Neural cell (in vitro differentiated cells): ENCODE results near the gene HSD3B7. TPM values are rescaled to one million over a fixed set of nuclear protein-coding genes. Genes with fewer than 3 reads are reported as not detected.

Source experiments
- H2AFZ ChIP-seq: fragments of 200-600, 300-800 bp; sonication (generic), shearing (Covaris generic); 2 replicates; pipeline ENCODE4 v1.6.0; 2014; ENCODE audit warnings: low read depth, mild to moderate bottlenecking, antibody characterized with exemption, low read length, moderate library complexity
- H3F3A ChIP-seq: fragments of 200-600 bp; shearing (Covaris generic); 2 replicates; pipeline ENCODE4 v1.6.1; 2016; ENCODE audit warnings: mild to moderate bottlenecking, moderate library complexity, mixed read lengths, antibody characterized with exemption, low read length; ENCODE audit not compliant: insufficient read depth, poor library complexity, severe bottlenecking
- H3K27ac ChIP-seq: fragments of 200-600, 300-800 bp; sonication (generic), shearing (Covaris generic); 2 replicates; pipeline ENCODE4 v1.5.1; 2014; ENCODE audit warnings: mild to moderate bottlenecking, low read length, moderate library complexity
- H3K27me3 ChIP-seq: fragments of 300-800, 200-600 bp; sonication (generic), shearing (Covaris generic); 2 replicates; pipeline ENCODE4 v1.6.0; 2014; ENCODE audit warnings: mild to moderate bottlenecking, low read depth, low read length, moderate library complexity; ENCODE audit not compliant: insufficient read depth
- H3K36me3 ChIP-seq: fragments of 300-800, 200-600 bp; sonication (generic), shearing (Covaris generic); 2 replicates; pipeline ENCODE4 v1.5.1; 2014; ENCODE audit warnings: mild to moderate bottlenecking, antibody characterized with exemption, low read length, moderate library complexity; ENCODE audit not compliant: insufficient read depth
- H3K4me2 ChIP-seq: fragments of 300-800, 200-600 bp; sonication (generic), shearing (Covaris generic); 2 replicates; pipeline ENCODE4 v1.6.0; 2014; ENCODE audit warnings: mild to moderate bottlenecking, low read length
- H3K4me3 ChIP-seq: fragments of 300-800, 200-600 bp; sonication (generic), shearing (Covaris generic); 2 replicates; pipeline ENCODE4 v1.5.1; 2014; ENCODE audit warnings: mild to moderate bottlenecking, low read length, moderate library complexity
- H3K79me2 ChIP-seq: fragments of 200-600 bp; shearing (Covaris generic); replicated peaks from 2 replicates; pipeline ENCODE4 v1.6.0; 2014; ENCODE audit warnings: mild to moderate bottlenecking, low read length, moderate library complexity; ENCODE audit not compliant: insufficient read depth
- H3K9ac ChIP-seq: fragments of 300-800, 200-600 bp; sonication (generic), shearing (Covaris generic); 2 replicates; pipeline ENCODE4 v1.6.1; 2016; ENCODE audit warnings: mild to moderate bottlenecking, low read length, mixed read lengths
- H3K9me2 ChIP-seq: fragments of 200-600 bp; shearing (Covaris generic); 2 replicates; pipeline ENCODE4 v1.6.1; 2016; ENCODE audit warnings: mild to moderate bottlenecking, low read length, mixed read lengths; ENCODE audit not compliant: insufficient read depth
- H3K9me3 ChIP-seq: fragments of 200-600, 300-800 bp; sonication (generic), shearing (Covaris generic); 2 replicates; pipeline ENCODE4 v1.6.1; 2016; ENCODE audit warnings: mild to moderate bottlenecking, mixed run types, low read length, moderate library complexity, mixed read lengths
- H4K20me1 ChIP-seq: fragments of 200-600 bp; shearing (Covaris generic); 2 replicates; pipeline ENCODE4 v1.6.1; 2016; ENCODE audit warnings: mild to moderate bottlenecking, mixed run types; ENCODE audit not compliant: insufficient read depth
- CTCF ChIP-seq: fragments of 450-650 bp; IDR thresholded peaks from 2 replicates; pipeline ENCODE4 v1.5.1; 2014; ENCODE audit warnings: antibody characterized with exemption, mild to moderate bottlenecking, moderate library complexity; ENCODE audit not compliant: poor library complexity, severe bottlenecking
- EP300 ChIP-seq: fragments of 450-650 bp; conservative IDR thresholded peaks from 2 replicates; pipeline ENCODE4 v1.6.1; 2014; ENCODE audit warnings: antibody characterized with exemption, mild to moderate bottlenecking, moderate library complexity; ENCODE audit not compliant: poor library complexity, severe bottlenecking
- EZH2 ChIP-seq: fragments of 200-600, 300-800 bp; shearing (Covaris generic), sonication (generic); IDR thresholded peaks from 2 replicates; pipeline ENCODE4 v1.6.1; 2014; ENCODE audit warnings: antibody characterized with exemption, low read length, borderline replicate concordance, mild to moderate bottlenecking; ENCODE audit not compliant: insufficient read depth, poor library complexity, severe bottlenecking
- MXI1 ChIP-seq: fragments of 450-650 bp; conservative IDR thresholded peaks from 2 replicates; pipeline ENCODE4 v1.6.1; 2014; ENCODE audit warnings: antibody characterized with exemption, mild to moderate bottlenecking; ENCODE audit not compliant: poor library complexity, severe bottlenecking
- POLR2AphosphoS5 ChIP-seq: IDR thresholded peaks from 2 replicates; pipeline ENCODE4 v1.6.1; 2012
- RAD21 ChIP-seq: fragments of 450-650 bp; conservative IDR thresholded peaks from 2 replicates; pipeline ENCODE4 v1.6.1; 2014; ENCODE audit warnings: antibody characterized with exemption, mild to moderate bottlenecking, moderate library complexity
- REST ChIP-seq: IDR thresholded peaks from 2 replicates; pipeline ENCODE4 v1.6.1; 2012; ENCODE audit warnings: borderline replicate concordance
- SMC3 ChIP-seq: fragments of 450-650 bp; conservative IDR thresholded peaks from 2 replicates; pipeline ENCODE4 v1.6.1; 2014; ENCODE audit warnings: antibody characterized with exemption, mild to moderate bottlenecking, moderate library complexity; ENCODE audit not compliant: poor library complexity
- TAF1 ChIP-seq: IDR thresholded peaks from 2 replicates; pipeline ENCODE4 v1.6.1; 2012; ENCODE audit warnings: low read depth
- polyA plus RNA-seq: library from polyadenylated mRNA; depleted of rRNA; stranded (reverse); fragments of >200 nt; gene quantifications from 2 replicates; pipeline ENCODE4 v1.2.3, GENCODE V29; 2014

Gene HSD3B7
- polyA plus RNA-seq, 1 donor from 2014 or later, result 3.4 TPM

DNA sequence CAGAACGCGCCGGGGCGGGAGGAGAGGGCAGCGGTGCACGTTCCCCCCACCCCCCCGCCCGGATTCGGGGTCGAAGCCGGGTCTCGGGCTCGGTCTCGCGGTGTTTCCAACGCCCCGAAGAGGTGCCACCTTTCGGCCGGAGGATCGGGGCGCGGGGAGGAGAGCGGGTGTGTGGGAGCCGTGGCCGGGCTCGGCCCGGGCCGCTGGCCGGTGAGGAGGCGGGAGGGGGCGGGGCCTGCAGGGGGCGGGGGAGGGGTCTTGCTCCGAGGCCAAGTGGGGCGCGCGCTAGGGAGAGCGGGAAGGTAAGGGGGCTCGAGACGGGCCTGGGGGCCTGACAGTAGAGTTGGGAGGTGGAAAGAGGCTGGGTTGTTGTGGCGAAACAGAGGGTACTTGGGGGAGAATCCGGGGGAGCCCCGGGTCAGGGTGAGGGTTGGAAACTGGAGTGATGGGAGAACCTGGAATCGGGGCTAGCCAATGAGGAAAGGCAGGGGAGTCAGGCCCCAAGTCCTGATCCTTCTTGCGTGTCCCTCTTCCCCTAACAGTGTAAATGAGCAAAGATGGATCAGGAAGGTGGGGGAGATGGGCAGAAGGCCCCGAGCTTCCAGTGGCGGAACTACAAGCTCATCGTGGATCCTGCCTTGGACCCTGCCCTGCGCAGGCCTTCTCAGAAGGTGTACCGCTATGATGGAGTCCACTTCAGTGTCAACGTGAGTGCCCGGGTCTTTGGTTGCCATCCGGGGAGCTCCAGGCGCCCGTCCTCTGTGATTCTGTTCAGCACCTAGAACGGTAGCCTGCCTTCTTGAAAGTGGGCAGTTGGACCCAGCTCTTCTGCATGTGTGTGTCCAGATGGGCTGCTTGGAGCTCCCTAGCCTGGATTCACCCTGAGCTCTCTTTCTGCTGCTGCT, 26.6 kb upstream of the HSD3B7 start:
- H3F3A ChIP-seq, result peaks cover 5% of the 10 kb centered on the region
- H3K9me2 ChIP-seq, result no peaks in the 10 kb centered on the region
- no peaks in the 10 kb centered on the region for H3K36me3 ChIP-seq
- H3K4me3 ChIP-seq, result peak overlapping the region; percentile 91
- peak overlapping the region; percentile 97 for H3K9ac ChIP-seq
- peak overlapping the region; percentile 60 for H3K27ac ChIP-seq
- H4K20me1 ChIP-seq, result no peaks in the 10 kb centered on the region
- H2AFZ ChIP-seq, result no peak overlapping the region
- no peaks in the 10 kb centered on the region for H3K27me3 ChIP-seq
- no peaks in the 10 kb centered on the region for H3K9me3 ChIP-seq
- TF ChIP-seq CTCF (no peak), MXI1 (no peak), POLR2AphosphoS5 (peak; percentile 21)
- peaks cover 8% of the 10 kb centered on the region for H3K79me2 ChIP-seq
- peak overlapping the region; percentile 76 for H3K4me2 ChIP-seq

- Histone ChIP-seq H3K27ac (no peak overlapping the region), H3K27me3 (no peaks in the 10 kb centered on the region), H2AFZ (no peak overlapping the region), H3K79me2 (peaks cover 8% of the 10 kb centered on the region), H3K4me2 (no peak overlapping the region), H3K9me3 (no peaks in the 10 kb centered on the region), H3K4me3 (no peak overlapping the region), H3F3A (peaks cover 5% of the 10 kb centered on the region), H3K36me3 (no peaks in the 10 kb centered on the region), H4K20me1 (no peaks in the 10 kb centered on the region), H3K9ac (no peak overlapping the region), H3K9me2 (no peaks in the 10 kb centered on the region)
- TF ChIP-seq EZH2 (no peak), CTCF (no peak), MXI1 (no peak), POLR2AphosphoS5 (no peak), SMC3 (no peak), REST (no peak), RAD21 (no peak), EP300 (no peak), TAF1 (no peak)
Observed at GRCh38 chr16:30961384-30961783, 23.6 kb upstream of the HSD3B7 start.
